Epithelial cell of umbilical artery (primary cell): ENCODE results near the gene SLC35A4. TPM values are rescaled to one million over a fixed set of nuclear protein-coding genes. Genes with fewer than 3 reads are reported as not detected.

Experiments used
- total RNA-seq: library from RNA; depleted of rRNA; stranded (reverse); fragments of >200 nt; gene quantifications from 2 replicates; pipeline ENCODE4 v1.2.3, GENCODE V29; 2014

Gene SLC35A4, protein sequence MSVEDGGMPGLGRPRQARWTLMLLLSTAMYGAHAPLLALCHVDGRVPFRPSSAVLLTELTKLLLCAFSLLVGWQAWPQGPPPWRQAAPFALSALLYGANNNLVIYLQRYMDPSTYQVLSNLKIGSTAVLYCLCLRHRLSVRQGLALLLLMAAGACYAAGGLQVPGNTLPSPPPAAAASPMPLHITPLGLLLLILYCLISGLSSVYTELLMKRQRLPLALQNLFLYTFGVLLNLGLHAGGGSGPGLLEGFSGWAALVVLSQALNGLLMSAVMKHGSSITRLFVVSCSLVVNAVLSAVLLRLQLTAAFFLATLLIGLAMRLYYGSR
- 10.7 and 39.7 TPM in 2 replicates for total RNA-seq

DNA sequence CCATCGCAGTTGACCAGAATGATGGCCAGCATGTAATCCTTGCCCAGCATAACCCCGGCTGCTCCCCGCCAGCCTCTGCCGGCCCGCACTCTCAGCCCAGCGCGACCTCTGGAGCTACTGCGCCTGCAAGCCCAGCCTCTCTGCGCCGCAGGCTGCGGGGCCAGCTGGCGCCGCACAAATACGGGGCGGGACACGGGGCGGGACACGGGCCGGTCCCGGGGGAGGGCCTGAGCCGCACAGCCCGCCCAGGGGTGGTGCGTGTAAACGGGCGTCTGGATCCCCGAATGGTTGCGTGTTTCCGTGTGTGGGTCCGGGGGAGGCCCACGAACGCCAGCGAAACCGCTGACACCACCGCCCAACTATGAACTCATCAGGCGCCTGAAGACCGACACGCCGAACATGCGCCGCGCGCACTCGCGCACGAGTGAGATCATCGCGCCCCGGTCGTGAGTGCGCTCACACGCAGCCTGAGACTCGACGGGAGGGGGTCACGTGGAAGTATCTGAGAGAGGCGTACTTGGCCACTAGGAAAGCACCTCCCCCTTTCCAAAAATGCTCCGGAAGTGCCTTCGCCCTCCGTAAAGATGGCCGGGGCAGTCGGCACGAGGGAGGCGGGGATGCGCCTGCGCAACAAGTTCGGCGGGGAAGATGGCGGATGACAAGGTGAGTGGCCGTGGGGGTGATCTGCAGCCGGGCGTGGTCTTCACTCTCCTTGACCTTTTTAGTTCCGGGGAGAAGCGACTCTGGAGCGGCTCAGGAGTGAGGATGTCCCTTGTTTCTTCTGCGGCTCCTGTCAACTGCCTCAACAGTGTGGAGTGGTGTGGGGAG lies at the start of gene SLC35A4, which contains the start of gene APBB3:
TSS of gene SLC35A4 (plus strand) at position 633 of the 828 bp plus-strand sequence. CDS start 2,342 bp downstream, outside the sequence.
TSS of gene APBB3 (minus strand) at position 403 of the 828 bp plus-strand sequence. CDS start at position 50, 353 bp downstream.

DNA sequence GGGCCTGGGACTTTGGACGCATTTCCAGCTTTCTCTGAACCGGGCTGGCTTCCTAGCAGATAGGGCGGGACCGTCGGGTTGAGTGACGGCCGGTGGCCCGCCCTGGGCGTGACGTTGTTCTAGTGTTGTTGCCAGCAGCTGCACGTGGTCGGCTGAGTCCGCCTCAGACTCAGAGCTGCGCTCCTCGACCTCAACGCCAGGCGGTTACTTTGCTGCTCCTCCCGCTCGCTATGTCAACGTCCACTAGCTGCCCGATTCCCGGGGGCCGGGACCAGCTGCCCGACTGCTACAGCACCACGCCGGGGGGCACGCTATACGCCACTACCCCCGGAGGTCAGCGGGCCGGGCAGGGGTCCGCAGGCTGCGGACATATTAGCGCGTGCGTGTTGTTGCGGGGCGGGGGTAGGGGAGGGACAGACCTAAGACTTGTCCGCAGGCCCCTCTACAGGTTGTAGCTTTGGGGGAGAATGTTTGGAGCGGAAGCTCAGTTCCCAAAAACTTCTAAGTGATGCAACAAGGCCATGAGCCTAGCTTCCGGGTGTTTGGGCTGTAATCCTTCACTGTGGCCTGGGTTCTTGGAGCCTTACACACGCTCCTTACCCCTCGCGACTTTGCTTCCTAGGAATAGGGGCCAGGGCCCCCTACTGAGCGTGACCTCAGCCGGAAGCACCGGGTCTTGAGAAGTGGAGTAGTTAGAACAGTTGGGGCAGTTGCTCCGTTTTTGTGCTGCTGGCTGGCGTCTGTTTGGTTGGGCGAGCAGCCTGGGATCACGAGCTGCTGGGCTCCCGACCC lies 16.9 kb upstream of the SLC35A4 start, which contains the start of gene EIF4EBP3:
TSS of gene EIF4EBP3 (plus strand) at position 155 of the 792 bp plus-strand sequence. CDS start at position 231, 76 bp downstream.

DNA sequence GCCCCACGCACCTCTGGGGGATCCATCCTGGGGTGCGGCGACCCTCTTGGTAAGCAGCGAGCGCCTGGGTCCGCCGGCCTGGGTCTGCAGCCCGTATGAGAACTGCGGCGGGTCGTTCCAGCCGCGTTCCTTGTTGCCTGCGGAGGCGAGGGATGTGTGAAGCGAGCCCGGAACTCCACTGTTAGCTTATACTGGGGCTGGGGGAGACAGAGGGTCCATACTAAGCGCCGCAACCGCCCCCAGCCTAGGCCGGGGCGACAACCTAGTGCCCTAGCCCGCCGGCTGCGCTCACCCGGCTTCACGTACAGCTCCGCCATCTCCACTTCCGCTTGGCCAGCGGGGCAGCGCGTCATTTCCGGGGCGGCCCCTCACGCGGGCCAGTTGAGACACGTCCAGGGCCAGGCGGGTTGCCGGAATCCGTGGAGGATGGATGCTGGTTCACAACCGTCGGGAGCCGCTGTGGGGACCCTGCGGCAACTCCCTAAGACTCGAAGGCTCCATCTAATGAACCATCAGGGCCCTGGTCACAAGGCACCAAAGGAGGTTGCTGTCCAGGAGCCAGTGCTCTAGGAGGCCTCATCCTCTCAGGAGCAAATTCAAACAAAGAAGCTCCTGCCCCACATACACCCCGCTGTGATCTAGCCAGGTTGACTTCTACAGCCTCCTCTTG lies 7.4 kb upstream of the SLC35A4 start, which contains the start of gene SRA1:
TSS of gene SRA1 (minus strand) at position 338 of the 670 bp plus-strand sequence. CDS start at position 317, 21 bp downstream.

Other genes starting within 250 kb of the SLC35A4 start
- 13.4 and 26.3 TPM in 2 replicates for gene HBEGF, start 218.2 kb upstream of the SLC35A4 start, total RNA-seq
- not detected in 2 replicates for gene SLC4A9, start 204.6 kb upstream of the SLC35A4 start, total RNA-seq
- gene ANKHD1, start 163.0 kb upstream of the SLC35A4 start, total RNA-seq: 36.7 and 67.3 TPM in 2 replicates
- gene EIF4EBP3, start 17.2 kb upstream of the SLC35A4 start, total RNA-seq: 0.32 TPM in 1 of 2 replicates, not detected in the other
- gene SRA1, start 7.4 kb upstream of the SLC35A4 start, total RNA-seq: 25.2 and 31.5 TPM in 2 replicates
- gene APBB3, start 230 bp upstream of the SLC35A4 start, total RNA-seq: 3.9 and 13.4 TPM in 2 replicates
- 1.2 and 1.6 TPM in 2 replicates for gene CD14, start 68.3 kb downstream of the SLC35A4 start, total RNA-seq
- gene TMCO6, start 74.6 kb downstream of the SLC35A4 start, total RNA-seq: 13.4 and 18.2 TPM in 2 replicates
- gene NDUFA2, start 82.8 kb downstream of the SLC35A4 start, total RNA-seq: 44.2 and 53.6 TPM in 2 replicates
- 98.4 and 109 TPM in 2 replicates for gene IK, start 83.0 kb downstream of the SLC35A4 start, total RNA-seq
- gene WDR55, start 100.1 kb downstream of the SLC35A4 start, total RNA-seq: 29.9 and 31.8 TPM in 2 replicates
- 0.15 TPM in 1 of 2 replicates, not detected in the other for gene DND1, start 108.7 kb downstream of the SLC35A4 start, total RNA-seq
- 81.9 and 89.5 TPM in 2 replicates for gene HARS1, start 126.5 kb downstream of the SLC35A4 start, total RNA-seq
- gene HARS2, start 126.6 kb downstream of the SLC35A4 start, total RNA-seq: 31.8 and 40.9 TPM in 2 replicates
- gene ZMAT2, start 135.6 kb downstream of the SLC35A4 start, total RNA-seq: 49.7 and 59.4 TPM in 2 replicates
- gene PCDHA1, start 221.3 kb downstream of the SLC35A4 start, total RNA-seq: 0.32 TPM in 1 of 2 replicates, not detected in the other
- gene PCDHA2, start 230.0 kb downstream of the SLC35A4 start, total RNA-seq: 0.15 TPM in 1 of 2 replicates, not detected in the other
- under 0.01 and 0.32 TPM in 2 replicates for gene PCDHA3, start 236.2 kb downstream of the SLC35A4 start, total RNA-seq
- 0.32 and 0.61 TPM in 2 replicates for gene PCDHA4, start 242.2 kb downstream of the SLC35A4 start, total RNA-seq